Measurements from ENCODE around the gene DOK5.

GRCh38 chr20:54458219-54458618 is 17.2 kb upstream of the DOK5 start:
- TF ChIP-seq, protein P1, sequence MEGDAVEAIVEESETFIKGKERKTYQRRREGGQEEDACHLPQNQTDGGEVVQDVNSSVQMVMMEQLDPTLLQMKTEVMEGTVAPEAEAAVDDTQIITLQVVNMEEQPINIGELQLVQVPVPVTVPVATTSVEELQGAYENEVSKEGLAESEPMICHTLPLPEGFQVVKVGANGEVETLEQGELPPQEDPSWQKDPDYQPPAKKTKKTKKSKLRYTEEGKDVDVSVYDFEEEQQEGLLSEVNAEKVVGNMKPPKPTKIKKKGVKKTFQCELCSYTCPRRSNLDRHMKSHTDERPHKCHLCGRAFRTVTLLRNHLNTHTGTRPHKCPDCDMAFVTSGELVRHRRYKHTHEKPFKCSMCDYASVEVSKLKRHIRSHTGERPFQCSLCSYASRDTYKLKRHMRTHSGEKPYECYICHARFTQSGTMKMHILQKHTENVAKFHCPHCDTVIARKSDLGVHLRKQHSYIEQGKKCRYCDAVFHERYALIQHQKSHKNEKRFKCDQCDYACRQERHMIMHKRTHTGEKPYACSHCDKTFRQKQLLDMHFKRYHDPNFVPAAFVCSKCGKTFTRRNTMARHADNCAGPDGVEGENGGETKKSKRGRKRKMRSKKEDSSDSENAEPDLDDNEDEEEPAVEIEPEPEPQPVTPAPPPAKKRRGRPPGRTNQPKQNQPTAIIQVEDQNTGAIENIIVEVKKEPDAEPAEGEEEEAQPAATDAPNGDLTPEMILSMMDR (IDR thresholded peaks at IDR 0.05), result no peak
- TF ChIP-seq POLR2A (IDR thresholded peaks at IDR 0.05) (no peak), POLR2AphosphoS5 (IDR thresholded peaks at IDR 0.05) (no peak)
